Ishikawa (cell line): ENCODE results near the gene MAP4K3.

Source experiments
- CEBPB ChIP-seq: IDR thresholded peaks from 2 replicates; pipeline ENCODE4 v1.6.1; 2012
- CREB1 ChIP-seq: IDR thresholded peaks from 2 replicates; pipeline ENCODE4 v1.6.1; 2012; ENCODE audit warnings: low read depth
- EGR1 ChIP-seq: IDR thresholded peaks from 2 replicates; pipeline ENCODE4 v1.6.1; 2012
- EP300 ChIP-seq: IDR thresholded peaks from 2 replicates; pipeline ENCODE4 v1.6.1; 2012; ENCODE audit warnings: borderline replicate concordance
- FOXM1 ChIP-seq: IDR thresholded peaks from 2 replicates; pipeline ENCODE4 v1.6.1; 2012; ENCODE audit warnings: low read depth, borderline replicate concordance
- MAX ChIP-seq: IDR thresholded peaks from 2 replicates; pipeline ENCODE4 v1.6.1; 2012
- NFIC ChIP-seq: IDR thresholded peaks from 2 replicates; pipeline ENCODE4 v1.6.1; 2012
- RAD21 ChIP-seq: IDR thresholded peaks from 2 replicates; pipeline ENCODE4 v1.6.1; 2012; ENCODE audit warnings: low read depth
- REST ChIP-seq: IDR thresholded peaks from 2 replicates; pipeline ENCODE4 v1.6.1; 2012; ENCODE audit warnings: low read depth, mild to moderate bottlenecking
- TAF1 ChIP-seq: IDR thresholded peaks from 2 replicates; pipeline ENCODE4 v1.6.1; 2012; ENCODE audit warnings: low read depth, mild to moderate bottlenecking
- TCF12 ChIP-seq: IDR thresholded peaks from 2 replicates; pipeline ENCODE4 v1.6.1; 2012; ENCODE audit warnings: low read depth
- TEAD4 ChIP-seq: IDR thresholded peaks from 2 replicates; pipeline ENCODE4 v1.6.1; 2012
- USF1 ChIP-seq: IDR thresholded peaks from 2 replicates; pipeline ENCODE4 v1.6.1; 2012
- YY1 ChIP-seq: IDR thresholded peaks from 2 replicates; pipeline ENCODE4 v1.6.1; 2012; ENCODE audit warnings: low read depth
- ZBTB7A ChIP-seq: IDR thresholded peaks from 2 replicates; pipeline ENCODE4 v1.6.1; 2012; ENCODE audit warnings: low read depth

The MAP4K3 gene

GRCh38 chr2:39300044-39300978, 136.8 kb downstream of the MAP4K3 start:
- TF ChIP-seq REST (no peak), EGR1 (no peak), TAF1 (no peak), RAD21 (no peak), CEBPB (no peak), YY1 (no peak), FOXM1 (no peak), TCF12 (no peak), CREB1 (no peak), EP300 (no peak), ZBTB7A (no peak), NFIC (no peak), MAX (no peak), USF1 (no peak), TEAD4 (no peak)

- TF ChIP-seq REST (no peak), EP300 (no peak), RAD21 (no peak), CREB1 (no peak), YY1 (no peak), CEBPB (no peak), TEAD4 (no peak), TAF1 (no peak), USF1 (no peak), ZBTB7A (no peak), MAX (no peak), EGR1 (no peak), NFIC (no peak), FOXM1 (no peak), TCF12 (no peak)
Measured at GRCh38 chr2:39290433-39290832, 146.7 kb downstream of the MAP4K3 start.

GRCh38 chr2:39289609-39290008, 147.5 kb downstream of the MAP4K3 start:
- TF ChIP-seq FOXM1 (no peak), USF1 (no peak), TCF12 (no peak), ZBTB7A (no peak), RAD21 (no peak), REST (no peak), CREB1 (no peak), CEBPB (no peak), TAF1 (no peak), TEAD4 (no peak), MAX (no peak), EGR1 (no peak), EP300 (no peak)
